ENCODE results near the gene NMRAL1.

The NMRAL1 gene

GRCh38 chr16:4505356-4506147 lies 31.1 kb upstream of the NMRAL1 start:
- DNase-seq (ENCODE audit: low read depth), result no peak

GRCh38 chr16:4501071-4501478 lies 26.6 kb upstream of the NMRAL1 start:
- no peak for DNase-seq (ENCODE audit: low read depth)

GRCh38 chr16:4500272-4500671 lies 25.8 kb upstream of the NMRAL1 start:
- peak; percentile 65 for DNase-seq (ENCODE audit: low read depth)

GRCh38 chr16:4499196-4499555 lies 24.8 kb upstream of the NMRAL1 start:
- DNase-seq (ENCODE audit: low read depth), result no peak

GRCh38 chr16:4498546-4499195 lies 24.2 kb upstream of the NMRAL1 start:
- DNase-seq (ENCODE audit: low read depth), result no peak

GRCh38 chr16:4496305-4496704 lies 21.9 kb upstream of the NMRAL1 start:
- DNase-seq (ENCODE audit: low read depth), result no peak

GRCh38 chr16:4495766-4496165 lies 21.3 kb upstream of the NMRAL1 start:
- no peak for DNase-seq (ENCODE audit: low read depth)

GRCh38 chr16:4494746-4495490 lies 20.5 kb upstream of the NMRAL1 start:
- DNase-seq (ENCODE audit: low read depth), result no peak

- no peak for DNase-seq (ENCODE audit: low read depth)
Observed at GRCh38 chr16:4491898-4492297, 17.5 kb upstream of the NMRAL1 start.

- peak; percentile 76 for DNase-seq (ENCODE audit: low read depth)
Observed at GRCh38 chr16:4489030-4489429, 14.6 kb upstream of the NMRAL1 start.

GRCh38 chr16:4488499-4488967 lies 14.1 kb upstream of the NMRAL1 start:
- DNase-seq (ENCODE audit: low read depth), result no peak

- DNase-seq (ENCODE audit: low read depth), result no peak
Observed at GRCh38 chr16:4487955-4488498, 13.6 kb upstream of the NMRAL1 start.

- no peak for DNase-seq (ENCODE audit: low read depth)
Observed at GRCh38 chr16:4486126-4486893, 11.9 kb upstream of the NMRAL1 start.

GRCh38 chr16:4481963-4482362 lies 7.5 kb upstream of the NMRAL1 start:
- DNase-seq (ENCODE audit: low read depth), result no peak

- DNase-seq (ENCODE audit: low read depth), result no peak
Observed at GRCh38 chr16:4481526-4481925, 7.1 kb upstream of the NMRAL1 start.

- no peak for DNase-seq (ENCODE audit: low read depth)
Observed at GRCh38 chr16:4477966-4478365, 3.5 kb upstream of the NMRAL1 start.

- DNase-seq (ENCODE audit: low read depth), result no peak
Observed at GRCh38 chr16:4475880-4476788, 1.7 kb upstream of the NMRAL1 start, which contains the start of gene HMOX2. Gene HMOX2, plus strand, starts transcription at chr16:4476398. Its CDS starts 29,127 bp downstream, at chr16:4505525.

- DNase-seq (ENCODE audit: low read depth), result no peak
Observed at GRCh38 chr16:4472880-4473279, 1.5 kb downstream of the NMRAL1 start.

- no peak for DNase-seq (ENCODE audit: low read depth)
Observed at GRCh38 chr16:4471869-4472268, 2.6 kb downstream of the NMRAL1 start.

- DNase-seq (ENCODE audit: low read depth), result no peak
Observed at GRCh38 chr16:4468972-4469371, 5.5 kb downstream of the NMRAL1 start.

GRCh38 chr16:4467916-4468315 lies 6.5 kb downstream of the NMRAL1 start:
- DNase-seq (ENCODE audit: low read depth), result no peak
